HG03066 (cell line): ENCODE data around the gene TUBG2.

Experiments
- ATAC-seq: cut with Tn5 transposase; IDR thresholded peaks from one replicate; pipeline ENCODE4 v1.9.1; 2021; ENCODE audit warnings: low read depth; ENCODE audit not compliant: unreplicated experiment

Gene TUBG2

GRCh38 chr17:42692489-42692888 is 33.4 kb downstream of the TUBG2 start:
- ATAC-seq = no peak

- ATAC-seq = no peak
Measured at GRCh38 chr17:42694524-42694923, 35.4 kb downstream of the TUBG2 start.

GRCh38 chr17:42695500-42695899 is 36.4 kb downstream of the TUBG2 start:
- ATAC-seq = no peak

GRCh38 chr17:42697108-42697811 is 38.2 kb downstream of the TUBG2 start:
- no peak for ATAC-seq

GRCh38 chr17:42698736-42699414 is 39.8 kb downstream of the TUBG2 start:
- ATAC-seq = no peak

- ATAC-seq = no peak
Measured at GRCh38 chr17:42699415-42699740, 40.3 kb downstream of the TUBG2 start.

GRCh38 chr17:42700586-42701289 is 41.7 kb downstream of the TUBG2 start:
- no peak for ATAC-seq

- no peak for ATAC-seq
Measured at GRCh38 chr17:42702446-42702845, 43.4 kb downstream of the TUBG2 start.

- ATAC-seq = no peak
Measured at GRCh38 chr17:42704490-42704836, 45.4 kb downstream of the TUBG2 start.

- ATAC-seq = no peak
Measured at GRCh38 chr17:42704837-42705494, 45.9 kb downstream of the TUBG2 start.

- no peak for ATAC-seq
Measured at GRCh38 chr17:42706732-42707131, 47.6 kb downstream of the TUBG2 start.

GRCh38 chr17:42708588-42708987 is 49.5 kb downstream of the TUBG2 start:
- no peak for ATAC-seq

- no peak for ATAC-seq
Measured at GRCh38 chr17:42709561-42709960, 50.5 kb downstream of the TUBG2 start.
